ENCODE results near the gene OR5V1. TPM values are rescaled to one million over a fixed set of nuclear protein-coding genes. Genes with fewer than 3 reads are reported as not detected.

Gene OR5V1
- total and polyA plus RNA-seq, 4 donors: not detected

- WGBS: 76% methylated on average over 2 of the region's 2 CpGs
- TF ChIP-seq RXRA (IDR thresholded peaks at IDR 0.05) (no peak), GABPA (IDR thresholded peaks at IDR 0.05 in 1 of 2, conservative IDR thresholded peaks at IDR 0.05 in 1 of 2) (no peak), FOXA2 (IDR thresholded peaks at IDR 0.05) (no peak), FOXA1 (IDR thresholded peaks at IDR 0.05) (no peak), SP1 (IDR thresholded peaks at IDR 0.05) (no peak), EGR1 (IDR thresholded peaks at IDR 0.05; ENCODE audit: low read depth in 2 of 2) (no peak), CTCF (IDR thresholded peaks at IDR 0.05; ENCODE audit: low read depth, low read length, missing input control) (no peak), REST (IDR thresholded peaks at IDR 0.05) (no peak), ATF3 (IDR thresholded peaks at IDR 0.05) (no peak), RAD21 (IDR thresholded peaks at IDR 0.05) (no peak), HNF4G (IDR thresholded peaks at IDR 0.05) (no peak)
Measured at GRCh38 chr6:29319931-29320330, 48.7 kb downstream of the OR5V1 start.

More at GRCh38 chr6:29319931-29320330, 48.7 kb downstream of the OR5V1 start:
- Histone ChIP-seq H3K27me3 (ENCODE audit: control insufficient read depth in 4 of 4, insufficient read depth in 4 of 4, low read length in 3 of 4) (no peaks in the 10 kb centered on the region), H3K4me1 (ENCODE audit: control insufficient read depth in 4 of 4, insufficient read depth in 4 of 4, low read length in 3 of 4) (no peaks in the 10 kb centered on the region), H3K9me3 (ENCODE audit: control insufficient read depth in 4 of 4, low read length in 3 of 4) (no peaks in the 10 kb centered on the region), H3K9ac (ENCODE audit: low read depth in 1 of 2, low read length in 2 of 2) (no peak overlapping the region), H3K36me3 (ENCODE audit: control insufficient read depth in 4 of 4, insufficient read depth in 3 of 4, low read depth in 1 of 4, low read length in 3 of 4) (no peaks in the 10 kb centered on the region), H3K27ac (ENCODE audit: low read depth in 1 of 2, low read length in 2 of 2) (no peak overlapping the region), H3K4me3 (ENCODE audit: low read depth in 1 of 3, low read length in 3 of 3) (no peak overlapping the region)
- DNase-seq (ENCODE audit: low spot score): no peak

Other genes starting within 250 kb of the OR5V1 start
- not detected for gene OR2J2, start 198.0 kb downstream of the OR5V1 start, total RNA-seq
- gene OR2J2, start 198.0 kb downstream of the OR5V1 start, polyA plus RNA-seq: not detected
- gene OR14J1, start 67.2 kb downstream of the OR5V1 start, total RNA-seq: not detected
- not detected for gene OR14J1, start 67.2 kb downstream of the OR5V1 start, polyA plus RNA-seq
- not detected for gene OR12D3, start 6.4 kb upstream of the OR5V1 start, total RNA-seq
- gene OR12D3, start 6.4 kb upstream of the OR5V1 start, polyA plus RNA-seq: not detected
- gene OR12D2, start 26.8 kb upstream of the OR5V1 start, total RNA-seq: not detected
- not detected for gene OR12D2, start 26.8 kb upstream of the OR5V1 start, polyA plus RNA-seq
- not detected for gene OR12D1, start 46.1 kb upstream of the OR5V1 start, total RNA-seq
- gene OR12D1, start 46.1 kb upstream of the OR5V1 start, polyA plus RNA-seq: not detected
- not detected for gene OR10C1, start 70.4 kb upstream of the OR5V1 start, total RNA-seq
- not detected for gene OR10C1, start 70.4 kb upstream of the OR5V1 start, polyA plus RNA-seq
- gene OR11A1, start 88.2 kb upstream of the OR5V1 start, total RNA-seq: not detected
- not detected for gene OR11A1, start 88.2 kb upstream of the OR5V1 start, polyA plus RNA-seq
- not detected for gene OR2H1, start 88.3 kb upstream of the OR5V1 start, total RNA-seq
- gene OR2H1, start 88.3 kb upstream of the OR5V1 start, polyA plus RNA-seq: not detected
- not detected for gene MAS1L, start 119.1 kb upstream of the OR5V1 start, total RNA-seq
- not detected for gene MAS1L, start 119.1 kb upstream of the OR5V1 start, polyA plus RNA-seq
- 10 to 100 TPM; 32.6 to 35.1 TPM for gene UBD, start 190.9 kb upstream of the OR5V1 start, total RNA-seq
- 10 to 100 TPM in 1 of 2 donors, 1 to 10 TPM in 1; 7.0 to 23.5 TPM for gene UBD, start 190.9 kb upstream of the OR5V1 start, polyA plus RNA-seq
- not detected for gene OR2H2, start 216.3 kb upstream of the OR5V1 start, total RNA-seq
- not detected for gene OR2H2, start 216.3 kb upstream of the OR5V1 start, polyA plus RNA-seq